HG03095 (cell line): ENCODE data around the gene SDF2L1.
"Not testable (repeated sequence)": the region's sequence is repeated elsewhere in the genome, so short reads cannot be mapped to it uniquely, and the experiment has no call there.

ENCODE experiments used
- ATAC-seq: cut with Tn5 transposase; IDR thresholded peaks from one replicate; pipeline ENCODE4 v1.9.1; 2021; ENCODE audit warnings: moderate library complexity; ENCODE audit not compliant: unreplicated experiment

Gene SDF2L1, protein sequence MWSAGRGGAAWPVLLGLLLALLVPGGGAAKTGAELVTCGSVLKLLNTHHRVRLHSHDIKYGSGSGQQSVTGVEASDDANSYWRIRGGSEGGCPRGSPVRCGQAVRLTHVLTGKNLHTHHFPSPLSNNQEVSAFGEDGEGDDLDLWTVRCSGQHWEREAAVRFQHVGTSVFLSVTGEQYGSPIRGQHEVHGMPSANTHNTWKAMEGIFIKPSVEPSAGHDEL

DNA sequence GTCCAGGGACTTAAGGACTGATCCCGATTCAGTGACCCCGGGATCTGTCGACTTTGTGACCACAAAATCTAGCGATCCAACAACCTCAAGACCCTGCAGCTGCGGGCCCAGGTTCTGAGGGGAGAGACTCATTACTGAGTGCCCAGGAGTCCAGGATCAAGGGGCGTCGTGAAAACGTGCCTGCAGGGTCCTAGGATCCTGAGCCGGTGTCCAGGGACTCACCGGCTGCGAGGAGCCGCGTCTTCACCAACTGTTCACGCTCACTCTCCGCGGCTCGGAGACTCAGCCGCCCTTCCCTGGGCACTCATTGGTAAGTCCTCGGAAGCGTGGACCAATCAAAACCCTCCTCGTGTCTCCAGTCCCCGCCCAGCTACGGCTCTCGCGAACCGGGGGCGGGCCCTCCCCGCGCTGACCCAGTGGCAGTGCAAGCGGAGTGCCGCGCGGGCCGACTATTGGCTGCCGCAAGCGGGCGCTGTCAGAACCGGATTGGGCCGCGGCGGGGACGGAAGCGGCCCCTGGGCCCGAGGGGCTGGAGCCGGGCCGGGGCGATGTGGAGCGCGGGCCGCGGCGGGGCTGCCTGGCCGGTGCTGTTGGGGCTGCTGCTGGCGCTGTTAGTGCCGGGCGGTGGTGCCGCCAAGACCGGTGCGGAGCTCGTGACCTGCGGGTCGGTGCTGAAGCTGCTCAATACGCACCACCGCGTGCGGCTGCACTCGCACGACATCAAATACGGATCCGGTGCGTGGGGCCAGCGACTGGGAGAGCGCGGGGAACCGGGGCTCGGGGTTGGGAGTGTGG lies at the start of gene SDF2L1:
SDF2L1 (plus strand) TSS at position 514 of the 795 bp plus-strand sequence; CDS start at position 549, 35 bp downstream.
- ATAC-seq: peak; percentile 86

DNA sequence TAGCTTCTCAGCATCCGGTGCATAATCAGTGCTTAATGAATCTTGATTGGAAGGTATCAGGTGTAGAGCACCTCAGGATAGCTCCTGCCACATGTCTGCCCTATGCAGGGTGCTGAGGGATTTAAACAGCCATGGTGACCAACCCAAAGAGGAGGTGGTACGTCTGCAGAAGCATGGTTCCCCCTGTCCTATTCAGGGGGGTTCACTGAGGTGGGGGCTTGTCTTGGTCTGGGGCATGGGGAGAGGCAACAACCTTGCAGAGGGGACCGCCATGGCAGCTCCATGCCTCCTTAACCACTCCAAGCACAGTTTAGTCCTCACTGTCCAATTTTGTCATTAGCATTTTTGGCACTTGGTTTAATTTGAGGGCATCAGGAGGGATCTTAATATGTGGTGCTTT lies 49.7 kb upstream of the SDF2L1 start:
- ATAC-seq: no peak

DNA sequence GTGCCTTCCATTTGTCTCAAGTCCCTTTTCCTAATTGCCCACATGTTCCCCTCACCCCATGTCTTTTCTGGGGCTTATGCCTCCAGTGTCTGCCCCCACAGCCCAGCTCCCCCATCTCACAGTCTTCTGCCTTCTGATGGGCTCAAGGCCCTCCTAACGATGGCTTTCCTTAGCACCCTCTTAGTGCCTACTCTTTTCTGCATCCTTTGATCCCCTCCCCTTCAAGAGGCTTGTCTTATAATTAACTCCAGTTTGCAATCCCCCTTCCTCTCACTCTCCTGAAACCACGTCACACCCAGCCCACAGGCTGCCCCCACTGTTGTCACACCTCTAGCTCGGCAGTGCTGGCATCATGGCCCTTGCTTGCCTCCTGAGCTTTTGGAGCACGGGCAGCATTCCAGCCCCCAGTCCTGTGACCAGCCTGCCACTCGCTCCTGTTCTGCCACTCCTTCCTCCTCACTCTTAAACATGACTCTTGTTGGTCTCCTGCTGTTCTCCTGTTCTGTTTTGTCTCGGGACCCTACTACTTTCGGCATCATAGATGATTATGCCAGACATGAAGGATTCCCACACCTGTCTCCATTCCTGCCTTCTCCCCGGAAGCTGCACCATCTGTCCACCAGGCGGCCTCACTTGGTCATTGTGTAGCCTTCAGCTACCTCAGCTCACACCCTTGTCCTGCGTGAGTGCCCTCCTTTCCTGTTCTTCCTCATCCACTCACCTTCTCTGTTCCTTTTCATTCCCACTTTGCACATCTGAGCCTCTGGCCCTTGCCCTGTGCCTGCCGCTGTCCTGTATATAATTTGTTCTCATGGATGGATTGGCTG lies 48.5 kb upstream of the SDF2L1 start:
- ATAC-seq: no peak

DNA sequence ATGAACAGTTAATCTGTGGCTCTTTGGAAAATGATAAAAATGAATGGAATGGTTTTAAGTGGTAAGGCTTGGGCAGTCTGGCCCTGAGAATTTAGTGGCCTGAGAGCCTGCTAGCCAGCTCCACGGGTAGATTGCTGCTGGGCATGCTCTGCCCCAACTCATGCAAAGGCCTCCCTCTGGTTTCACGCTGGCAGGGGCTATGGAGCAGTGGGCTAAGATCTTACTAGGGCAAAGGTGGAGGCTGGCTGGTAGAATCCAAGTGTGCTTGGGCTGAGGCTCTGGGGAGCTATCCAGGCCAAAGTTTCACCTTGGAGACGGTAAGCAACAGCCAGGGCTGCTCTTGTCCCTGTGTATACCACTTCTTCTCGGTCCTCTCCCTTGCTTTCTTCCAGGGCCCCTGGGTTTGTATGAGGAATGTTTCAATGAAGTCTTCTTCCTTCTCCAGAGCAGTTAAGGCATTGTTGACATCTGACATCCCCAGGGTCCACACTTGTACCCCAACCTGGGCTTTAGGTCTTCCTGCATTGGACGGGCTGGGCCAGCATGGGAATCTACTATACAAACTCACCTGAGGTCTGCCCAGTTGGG lies 47.1 kb upstream of the SDF2L1 start:
- ATAC-seq: no peak

DNA sequence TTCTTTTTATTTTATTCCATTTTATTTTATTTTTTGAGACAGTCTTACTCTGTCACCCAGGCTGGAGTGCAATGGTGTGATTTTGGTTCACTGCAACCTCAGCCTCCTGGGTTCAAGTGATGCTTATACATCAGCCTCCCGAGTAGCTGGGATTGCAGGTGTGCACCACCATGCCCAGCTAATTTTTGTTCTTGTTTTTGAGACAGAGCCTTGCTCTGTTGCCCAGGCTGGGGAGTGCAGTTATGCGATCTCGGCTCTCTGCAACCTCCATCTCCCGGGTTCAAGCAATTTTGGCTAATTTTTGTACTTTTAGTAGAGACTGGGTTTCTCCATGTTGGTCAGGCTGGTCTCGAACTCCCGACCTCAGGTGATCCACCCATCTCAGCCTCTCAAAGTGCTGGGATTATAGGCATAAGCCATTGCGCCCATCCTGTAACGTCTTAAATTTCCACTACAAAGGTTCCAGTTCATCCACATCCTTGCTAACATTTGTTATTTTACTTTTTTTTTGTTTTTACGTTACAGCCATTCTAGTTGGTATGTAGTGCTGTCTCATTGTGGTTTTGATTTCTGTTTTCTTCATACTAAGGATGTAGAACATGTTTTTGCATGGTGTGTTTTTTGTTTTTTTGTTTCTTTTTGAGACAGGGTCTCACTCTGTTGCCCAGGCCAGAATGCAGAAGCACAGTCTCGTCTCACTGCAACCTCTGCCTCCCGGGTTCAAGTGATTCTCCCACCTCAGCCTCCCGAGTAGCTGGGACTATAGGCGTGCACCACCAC lies 45.6 kb upstream of the SDF2L1 start:
- not testable (repeated sequence) for ATAC-seq

DNA sequence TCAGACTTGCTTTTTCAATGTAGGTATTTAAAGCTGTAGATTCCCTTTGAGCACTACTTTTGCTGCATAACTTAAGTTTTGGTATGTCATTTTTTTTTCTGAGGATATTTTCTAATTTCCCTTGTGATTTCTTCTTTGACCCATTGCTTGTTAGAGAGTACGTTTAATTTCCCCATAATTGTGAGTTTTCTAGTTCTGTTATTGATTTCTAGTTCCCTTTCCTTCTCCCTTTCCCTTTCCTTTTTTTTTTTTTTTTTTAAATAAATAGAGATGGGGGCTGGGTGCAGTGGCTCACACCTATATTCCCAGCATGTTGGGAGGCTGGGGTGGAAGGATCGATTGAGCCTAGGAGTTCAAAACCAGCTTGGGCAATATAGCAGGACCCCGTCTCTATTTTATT lies 43.8 kb upstream of the SDF2L1 start:
- no peak for ATAC-seq

DNA sequence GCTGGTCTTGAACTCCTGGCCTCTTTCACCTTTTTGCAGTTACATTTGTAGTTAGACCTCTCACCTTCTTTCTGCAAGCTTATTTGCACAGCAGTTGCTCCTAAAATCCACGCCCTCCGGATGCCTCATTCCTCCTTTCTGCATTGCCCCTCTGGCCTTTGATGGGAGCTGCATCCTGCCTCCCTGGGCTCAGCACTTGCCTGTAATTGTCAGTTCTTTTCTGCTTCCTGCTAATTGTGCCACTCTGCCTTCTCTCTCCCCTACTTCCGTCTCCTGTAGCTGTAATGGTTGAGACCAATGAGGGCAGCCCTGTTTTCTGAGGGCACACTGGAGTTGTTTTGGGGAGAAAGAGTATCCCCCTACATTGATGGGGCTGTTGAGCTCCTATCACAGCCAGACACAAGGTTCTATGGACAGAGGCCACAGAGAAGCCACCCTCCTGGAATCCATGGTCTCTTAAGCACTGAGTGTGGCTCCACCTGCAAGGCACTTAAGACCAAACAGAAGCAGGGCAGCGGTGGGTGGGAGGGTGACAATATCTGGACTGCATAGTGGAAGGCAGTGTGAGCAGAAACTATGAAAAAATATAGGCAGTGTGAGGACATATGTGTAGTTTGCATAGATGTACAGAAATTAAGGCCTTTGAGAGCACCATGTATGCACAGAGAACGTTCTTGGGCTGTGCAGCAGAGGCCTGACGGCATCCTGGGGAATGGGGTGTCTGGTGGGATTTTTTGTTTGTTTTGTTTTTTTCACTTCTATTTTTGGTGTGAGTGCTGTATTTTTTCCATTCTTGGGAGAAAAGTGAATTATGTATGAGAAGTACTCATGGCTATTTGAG lies 42.8 kb upstream of the SDF2L1 start:
- no peak for ATAC-seq

DNA sequence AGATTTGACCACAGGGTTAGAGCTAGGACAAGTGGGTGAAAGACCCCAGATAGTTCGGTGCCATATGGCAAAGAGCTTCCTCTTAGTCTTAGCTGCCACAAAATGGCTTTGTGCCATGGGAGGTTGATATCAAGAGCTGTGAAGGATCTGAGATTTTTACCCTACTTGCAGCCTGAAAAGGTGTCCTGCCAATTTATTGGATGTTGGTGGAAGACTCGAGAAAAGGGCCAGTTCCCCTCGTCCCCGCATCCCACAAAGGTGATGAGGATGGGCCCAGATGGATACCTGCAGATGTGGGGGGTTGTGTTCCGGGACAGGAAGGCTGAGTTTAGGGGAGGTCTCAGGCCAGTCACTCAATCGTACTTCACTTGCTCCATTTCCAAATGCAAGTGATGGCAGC lies 39.5 kb upstream of the SDF2L1 start:
- no peak for ATAC-seq

DNA sequence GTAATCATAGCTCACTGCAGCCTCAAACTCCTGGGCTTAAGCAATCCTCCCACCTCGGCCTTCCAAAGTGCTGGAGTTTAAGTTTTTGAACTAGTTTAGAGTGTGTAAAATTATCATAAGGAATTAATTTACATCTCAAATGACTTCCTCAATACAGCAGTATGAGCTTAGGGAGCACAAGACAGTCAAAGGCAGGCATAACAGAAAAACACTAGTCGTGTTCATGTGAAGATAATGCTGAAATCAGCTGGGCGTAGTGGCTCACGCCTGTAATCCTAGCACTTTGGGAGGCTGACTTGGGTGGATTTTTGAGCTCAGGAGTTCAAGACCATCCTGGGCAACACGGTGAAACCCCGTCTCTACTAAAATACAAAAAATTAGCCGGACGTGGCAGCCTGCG lies 38.1 kb upstream of the SDF2L1 start:
- no peak for ATAC-seq

DNA sequence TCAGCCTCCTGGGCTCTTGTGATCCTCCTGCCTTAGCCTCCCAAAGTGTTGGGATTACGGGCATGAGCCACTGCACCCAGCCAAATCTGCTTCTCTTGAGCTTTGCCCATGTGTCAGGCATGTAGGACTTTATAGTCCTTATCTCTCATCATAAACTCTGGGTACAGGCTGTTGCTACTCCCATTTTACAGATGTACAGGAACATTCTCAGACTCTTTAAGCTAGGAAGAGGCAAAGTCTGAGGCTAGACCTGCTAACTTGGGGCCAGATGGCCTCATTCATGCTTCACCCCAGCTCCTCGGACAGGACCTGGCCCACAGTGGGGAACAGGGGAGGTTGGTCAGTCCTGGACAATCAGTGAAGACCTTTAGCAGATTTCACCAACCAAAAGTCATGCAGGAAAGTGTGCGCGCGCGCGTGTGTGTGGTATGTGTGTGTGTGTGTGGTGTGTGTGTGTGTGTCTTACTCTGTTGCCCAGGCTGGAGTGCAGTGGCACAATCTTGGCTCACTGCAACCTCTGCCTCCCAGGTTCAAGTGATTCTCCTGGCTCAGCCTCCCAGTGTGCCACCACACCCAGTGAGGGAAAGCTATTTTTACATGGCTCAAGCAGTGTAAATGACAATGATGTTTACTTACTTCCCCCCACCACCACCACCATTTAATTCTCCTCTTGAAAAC lies 36.1 kb upstream of the SDF2L1 start:
- no peak for ATAC-seq

DNA sequence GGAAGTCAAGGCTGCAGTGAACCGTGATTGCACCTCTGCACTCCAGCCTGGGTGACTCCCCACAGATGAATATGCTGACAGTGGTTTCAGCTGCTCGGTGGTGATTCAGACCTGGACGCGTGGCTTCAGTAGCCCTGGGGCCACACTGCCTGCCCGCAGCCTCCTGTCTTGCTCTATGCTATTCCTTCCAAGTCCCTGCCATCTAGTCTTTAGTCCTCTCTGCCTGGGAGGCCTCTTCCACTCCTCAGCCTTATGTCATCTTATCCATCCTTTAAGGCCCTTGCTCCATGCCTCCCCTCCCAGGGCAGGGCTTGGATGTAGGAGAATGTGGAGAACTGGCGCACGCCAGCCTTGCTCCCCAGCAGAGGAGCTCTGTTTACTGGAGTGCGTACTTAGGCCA lies 35.3 kb upstream of the SDF2L1 start:
- no peak for ATAC-seq

DNA sequence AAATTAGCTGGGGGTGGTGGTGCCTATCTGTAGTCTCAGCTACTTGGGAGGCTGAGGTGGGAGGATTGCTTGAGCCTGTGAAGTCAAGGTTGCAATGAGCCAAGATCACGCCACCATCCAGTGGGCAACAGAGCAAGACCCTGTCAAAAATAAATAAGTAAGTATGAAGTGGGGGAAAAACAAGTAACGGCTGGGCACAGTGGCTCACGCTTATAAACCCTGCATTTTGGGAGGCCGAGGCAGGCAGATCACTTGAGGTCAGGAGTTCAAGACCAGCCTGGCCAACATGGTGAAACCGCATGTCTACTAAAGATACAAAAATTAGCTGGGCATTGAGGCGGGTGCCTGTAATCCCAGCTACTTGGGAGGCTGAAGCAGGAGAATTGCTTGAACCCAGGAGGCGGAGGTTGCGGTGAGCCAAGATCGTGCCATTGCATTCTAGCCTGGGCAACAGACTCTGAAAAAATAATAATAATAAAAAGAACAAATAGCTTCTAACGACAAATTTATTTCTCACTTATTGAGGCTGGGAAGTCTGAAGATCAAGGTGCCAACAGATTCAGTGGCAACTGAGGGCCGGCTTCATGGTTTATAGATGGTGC lies 32.4 kb upstream of the SDF2L1 start:
- not testable (repeated sequence) for ATAC-seq

DNA sequence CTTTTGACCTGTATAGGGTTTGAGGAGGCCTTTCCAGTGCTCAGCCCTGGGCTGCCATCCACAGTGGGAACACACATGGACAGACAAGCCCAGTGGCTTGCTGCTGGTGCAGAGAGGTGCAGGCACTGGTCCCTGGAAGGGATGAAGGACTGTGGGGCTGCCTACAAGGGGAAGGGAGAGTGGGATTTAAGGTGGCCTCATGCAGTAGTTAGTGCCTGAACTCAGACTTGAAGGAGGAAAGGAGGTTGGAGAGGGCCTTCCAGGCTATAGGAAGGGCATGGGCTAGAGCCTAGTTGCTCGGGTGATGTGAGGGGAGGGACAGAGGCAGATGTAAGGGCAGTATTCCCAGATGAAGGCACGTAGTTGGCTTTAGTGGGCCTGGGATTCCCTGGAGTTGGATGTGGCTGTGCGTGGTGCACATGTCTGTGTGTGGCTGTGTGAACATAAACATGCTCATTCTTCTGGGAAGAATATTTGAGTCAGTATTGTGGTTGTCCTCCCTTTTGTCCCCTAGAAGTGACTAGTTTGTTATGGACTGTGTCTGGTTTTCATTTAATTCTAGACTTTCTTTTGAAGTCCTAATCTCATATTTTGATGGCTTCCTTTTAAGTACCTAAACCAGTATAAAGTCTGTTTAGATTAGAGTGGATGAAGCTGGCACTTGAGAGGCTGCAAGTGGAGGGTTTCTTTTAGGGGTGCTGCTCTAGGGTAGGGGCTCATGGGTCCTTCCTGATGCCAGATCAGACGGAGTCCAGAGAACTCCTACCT lies 30.7 kb upstream of the SDF2L1 start:
- no peak for ATAC-seq

DNA sequence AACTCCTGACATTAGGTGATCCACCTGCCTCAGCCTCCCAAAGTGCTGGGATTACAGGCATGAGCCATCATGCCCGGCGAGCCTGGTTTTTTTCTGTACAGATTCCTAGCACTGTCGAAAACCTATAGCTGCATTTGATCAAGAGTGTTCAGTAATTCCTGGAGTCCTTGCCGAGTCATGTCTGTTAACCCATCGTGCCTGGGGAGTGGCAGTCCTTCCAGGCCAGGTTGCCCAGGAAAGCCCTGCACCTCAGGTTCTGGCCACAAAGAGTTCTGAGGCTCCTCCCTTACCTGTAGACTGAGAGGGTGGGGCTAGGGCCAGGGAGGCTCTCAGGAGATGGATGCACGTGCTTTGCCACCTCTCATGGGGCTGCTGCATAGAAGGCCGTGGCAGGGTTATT lies 29.2 kb upstream of the SDF2L1 start:
- ATAC-seq: no peak

DNA sequence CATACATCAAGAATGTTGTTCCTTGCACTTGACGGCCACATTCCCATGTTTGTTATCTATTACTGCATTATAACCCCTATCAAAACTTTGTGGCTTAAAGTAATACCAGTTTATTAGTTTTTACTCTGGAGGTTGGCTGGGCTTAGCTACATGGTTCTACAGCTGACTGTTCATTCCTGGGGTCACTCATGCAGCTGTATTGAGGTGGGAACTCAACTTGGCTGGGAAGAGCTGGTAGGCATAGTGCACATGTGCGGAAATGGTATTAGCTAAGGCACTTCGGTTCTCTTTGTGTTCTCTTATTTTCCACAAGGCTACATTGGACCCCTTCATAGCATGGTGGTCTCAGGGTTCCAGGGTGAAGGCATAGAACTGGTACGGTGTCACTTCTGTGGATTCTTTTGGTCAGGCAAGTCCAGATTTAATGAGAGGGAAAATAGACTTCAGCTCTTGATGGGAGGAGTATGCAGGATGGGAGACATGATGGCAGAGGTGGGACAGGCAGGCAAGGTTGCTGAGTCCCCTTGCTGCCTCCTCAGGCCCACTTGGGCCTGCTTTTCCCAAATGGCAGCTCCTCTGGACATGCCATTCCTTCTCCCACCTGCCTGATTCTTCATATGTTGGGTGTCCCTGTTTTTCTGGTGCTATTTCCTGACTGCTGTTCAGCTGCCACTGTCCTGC lies 28.4 kb upstream of the SDF2L1 start:
- no peak for ATAC-seq

DNA sequence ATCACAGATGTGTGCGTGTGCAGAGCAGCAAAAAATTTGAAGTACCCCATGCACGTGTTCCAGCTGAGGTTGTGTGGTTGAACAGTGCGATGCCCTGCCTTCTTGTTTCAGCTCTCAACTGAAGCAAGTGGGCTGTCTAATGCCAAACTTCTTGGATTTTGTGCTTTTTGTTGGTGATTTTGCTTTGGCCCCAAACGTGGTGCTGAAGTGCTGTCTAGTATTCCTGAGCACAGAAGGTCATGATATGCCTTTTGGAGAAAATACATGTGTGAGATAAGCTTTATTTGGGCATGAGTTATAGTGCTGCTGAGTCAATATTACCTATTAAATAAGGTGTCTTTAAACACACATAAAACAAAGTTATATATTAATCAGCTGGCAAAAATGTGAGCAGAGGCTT lies 26.4 kb upstream of the SDF2L1 start:
- no peak for ATAC-seq

DNA sequence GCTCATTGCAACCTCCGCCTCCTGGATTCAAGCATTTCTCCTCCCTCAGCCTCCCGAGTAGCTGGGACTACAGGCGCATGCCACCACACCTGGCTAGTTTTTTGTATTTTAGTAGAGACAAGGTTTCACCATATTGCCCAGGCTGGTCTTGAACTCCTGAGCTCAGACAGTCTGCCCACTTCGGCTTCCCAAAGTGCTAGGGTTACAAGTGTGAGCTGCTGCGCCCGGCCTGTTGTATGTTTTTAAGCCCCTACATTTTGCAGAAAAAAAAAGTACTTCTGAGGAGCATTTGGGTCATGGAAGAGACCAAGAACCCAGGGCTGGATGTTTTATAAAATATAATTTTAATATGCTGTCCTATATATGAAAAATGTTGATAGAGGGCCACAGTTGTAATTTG lies 24.8 kb upstream of the SDF2L1 start:
- not testable (repeated sequence) for ATAC-seq
